ENCODE results near the gene RAD51B. TPM values are rescaled to one million over a fixed set of nuclear protein-coding genes. Genes with fewer than 3 reads are reported as not detected.

The RAD51B gene
- total RNA-seq, 1 donor from 2014 or later = 16.7 TPM

GRCh38 chr14:68391311-68392014 lies 571.9 kb downstream of the RAD51B start:
- Mint-ChIP-seq H3K27ac (ENCODE audit: unreplicated experiment) (peak overlapping the region; percentile 43), H3K9me3 (no peaks in the 10 kb centered on the region), H3K4me3 (no peak overlapping the region), H3K36me3 (ENCODE audit: low read depth) (no peaks in the 10 kb centered on the region), H3K27me3 (ENCODE audit: low read depth) (no peaks in the 10 kb centered on the region), H3K4me1 (peaks cover 79% of the 10 kb centered on the region)
- TF ChIP-seq CTCF (conservative IDR thresholded peaks at IDR 0.05) = no peak
- no peak for DNase-seq (ENCODE audit: low read depth, low spot score)

GRCh38 chr14:68392393-68393141 lies 573.0 kb downstream of the RAD51B start:
- Mint-ChIP-seq H3K9me3 (no peaks in the 10 kb centered on the region), H3K36me3 (ENCODE audit: low read depth) (no peaks in the 10 kb centered on the region), H3K4me1 (peaks cover 79% of the 10 kb centered on the region), H3K27ac (ENCODE audit: unreplicated experiment) (peak overlapping the region; percentile 91), H3K4me3 (peak overlapping the region; percentile 38), H3K27me3 (ENCODE audit: low read depth) (no peaks in the 10 kb centered on the region)
- no peak for TF ChIP-seq CTCF (conservative IDR thresholded peaks at IDR 0.05)
- no peak for DNase-seq (ENCODE audit: low read depth, low spot score)

GRCh38 chr14:68393259-68393658 lies 573.7 kb downstream of the RAD51B start:
- no peaks in the 10 kb centered on the region for H3K27me3 Mint-ChIP-seq (ENCODE audit: low read depth)
- peaks cover 82% of the 10 kb centered on the region for H3K4me1 Mint-ChIP-seq
- H3K27ac Mint-ChIP-seq (ENCODE audit: unreplicated experiment) = peak overlapping the region; percentile 91
- no peaks in the 10 kb centered on the region for H3K9me3 Mint-ChIP-seq
- no peak for TF ChIP-seq CTCF (conservative IDR thresholded peaks at IDR 0.05)
- no peak for DNase-seq (ENCODE audit: low read depth, low spot score)
- H3K4me3 Mint-ChIP-seq = peak overlapping the region; percentile 38
- H3K36me3 Mint-ChIP-seq (ENCODE audit: low read depth) = no peaks in the 10 kb centered on the region

- Mint-ChIP-seq H3K27ac (ENCODE audit: unreplicated experiment) (peak overlapping the region; percentile 91), H3K27me3 (ENCODE audit: low read depth) (no peaks in the 10 kb centered on the region), H3K9me3 (no peaks in the 10 kb centered on the region), H3K36me3 (ENCODE audit: low read depth) (no peaks in the 10 kb centered on the region), H3K4me1 (peaks cover 84% of the 10 kb centered on the region), H3K4me3 (peak overlapping the region; percentile 85)
- no peak for DNase-seq (ENCODE audit: low read depth, low spot score)
- no peak for TF ChIP-seq CTCF (conservative IDR thresholded peaks at IDR 0.05)
Observed at GRCh38 chr14:68394118-68394763, 574.7 kb downstream of the RAD51B start.

- peak; percentile 67 for DNase-seq (ENCODE audit: low read depth, low spot score)
- peak overlapping the region; percentile 91 for H3K27ac Mint-ChIP-seq (ENCODE audit: unreplicated experiment)
Observed at GRCh38 chr14:68394764-68395143, 575.2 kb downstream of the RAD51B start.

More at GRCh38 chr14:68394764-68395143, 575.2 kb downstream of the RAD51B start:
- Mint-ChIP-seq H3K27me3 (ENCODE audit: low read depth) (no peaks in the 10 kb centered on the region), H3K36me3 (ENCODE audit: low read depth) (no peaks in the 10 kb centered on the region), H3K4me1 (peaks cover 87% of the 10 kb centered on the region), H3K9me3 (no peaks in the 10 kb centered on the region), H3K4me3 (peak overlapping the region; percentile 85)
- no peak for TF ChIP-seq CTCF (conservative IDR thresholded peaks at IDR 0.05)
